H1 (cell line): ENCODE results near the gene GPR160. TPM values are rescaled to one million over a fixed set of nuclear protein-coding genes. Genes with fewer than 3 reads are reported as not detected.
"Not testable (repeated sequence)": the region's sequence is repeated elsewhere in the genome, so short reads cannot be mapped to it uniquely, and the experiment has no call there.

ENCODE experiments used
- CTCF ChIA-PET: fragments of 300-600 bp; sonication (Branson Sonifier 250); formaldehyde crosslinking; loops from one replicate; lab custom pipeline; 2021; ENCODE audit not compliant: partially characterized antibody; lab: Charles Lee
- POLR2A ChIA-PET: fragments of 300-600 bp; sonication (Branson Sonifier 250); formaldehyde crosslinking; loops from one replicate; lab custom pipeline; 2021; ENCODE audit warnings: inconsistent platforms; ENCODE audit not compliant: partially characterized antibody; lab: Charles Lee
- DNase-seq, 2 experiments: peaks; one replicate each; pipeline versions ENCODE4 v3.0.0 to v3.0.0-alpha.2; 2010 to 2022; ENCODE audit warnings: low spot score in 2 of 2, low read depth in 1 of 2, mixed read lengths in 1 of 2
- FAIRE-seq: peaks from 2 replicates; lab custom pipeline; 2011; peaks lifted over from hg19 to GRCh38; lab: Jason Lieb, UNC
- H2AFZ ChIP-seq: 2 replicates; pipeline ENCODE4 v1.8.1; 2012; ENCODE audit warnings: low read length, inconsistent platforms
- H2AK5ac ChIP-seq: 2 replicates; pipeline ENCODE4 v1.6.1; 2013; ENCODE audit warnings: low read depth, low read length
- H2BK120ac ChIP-seq: replicated peaks from 2 replicates; pipeline ENCODE3; 2013; ENCODE audit warnings: low read depth, low read length, inconsistent platforms
- H2BK12ac ChIP-seq: 2 replicates; pipeline ENCODE4 v1.6.1; 2013; ENCODE audit warnings: low read depth, low read length
- H2BK15ac ChIP-seq: 2 replicates; pipeline ENCODE4 v1.6.1; 2013; ENCODE audit warnings: low read length
- H2BK20ac ChIP-seq: 2 replicates; pipeline ENCODE4 v1.6.1; 2013; ENCODE audit warnings: low read length
- H2BK5ac ChIP-seq: 2 replicates; pipeline ENCODE4 v1.6.1; 2013; ENCODE audit warnings: low read depth, low read length
- H3K14ac ChIP-seq: 2 replicates; pipeline ENCODE4 v1.6.1; 2013; ENCODE audit warnings: inconsistent platforms; ENCODE audit not compliant: insufficient read length
- H3K18ac ChIP-seq: 2 replicates; pipeline ENCODE4 v1.6.1; 2013; ENCODE audit warnings: low read length; ENCODE audit errors: extremely low read depth
- H3K23ac ChIP-seq: 2 replicates; pipeline ENCODE4 v1.6.1; 2013; ENCODE audit warnings: inconsistent platforms; ENCODE audit not compliant: insufficient read length
- H3K23me2 ChIP-seq: 2 replicates; pipeline ENCODE4 v1.6.1; 2013; ENCODE audit warnings: low read depth, low read length
- H3K27ac ChIP-seq: 2 replicates; pipeline ENCODE4 v1.6.1; 2011; ENCODE audit warnings: low read depth, low read length, inconsistent platforms
- H3K27me3 ChIP-seq, 4 experiments: replicated peaks in 1 of 4; 1 replicate in 1 of 4; 2 replicates in 3 of 4; pipeline versions ENCODE4 v1.6.1 to v1.8.1; 2011 to 2013; ENCODE audit warnings: low read length in 3 of 4, mild to moderate bottlenecking in 3 of 4, inconsistent platforms in 2 of 4, mixed read lengths in 2 of 4, moderate library complexity in 1 of 4; ENCODE audit not compliant: control insufficient read depth in 3 of 4, insufficient read depth in 3 of 4; ENCODE audit errors: extremely low read depth in 1 of 4
- H3K36me3 ChIP-seq, 4 experiments: 2 replicates each; pipeline versions ENCODE4 v1.6.1 to v1.8.1; 2011 to 2013; ENCODE audit warnings: mild to moderate bottlenecking in 4 of 4, low read length in 3 of 4, moderate library complexity in 2 of 4, control low read depth in 1 of 4, inconsistent platforms in 1 of 4; ENCODE audit not compliant: insufficient read depth in 4 of 4, control insufficient read depth in 2 of 4
- H3K4ac ChIP-seq: replicated peaks from 2 replicates; pipeline ENCODE3; 2013; ENCODE audit warnings: low read length, low read depth, mixed read lengths, inconsistent platforms; ENCODE audit not compliant: insufficient read length
- H3K4me1 ChIP-seq, 4 experiments: replicated peaks in 1 of 4; 1 replicate in 1 of 4; 2 replicates in 3 of 4; pipeline versions ENCODE4 v1.6.1 to v1.8.1; 2011 to 2013; ENCODE audit warnings: low read length in 3 of 4, inconsistent platforms in 2 of 4, mixed read lengths in 1 of 4; ENCODE audit not compliant: insufficient read depth in 4 of 4, control insufficient read depth in 3 of 4
- H3K4me2 ChIP-seq, 2 experiments: 2 replicates each; pipeline versions ENCODE4 v1.6.1 to v1.8.1; 2011 to 2013; ENCODE audit warnings: low read depth in 2 of 2, low read length in 2 of 2, control low read depth in 1 of 2, inconsistent platforms in 1 of 2, mild to moderate bottlenecking in 1 of 2; ENCODE audit not compliant: insufficient read depth in 1 of 2
- H3K4me3 ChIP-seq, 4 experiments: fragments of 200-600, 300-600 bp in 1 of 4; sonication (generic), shearing (Covaris generic), sonication (Bioruptor Twin) in 1 of 4; 2 replicates each; pipeline versions ENCODE4 v1.5.1 to v1.8.1; 2011 to 2016; ENCODE audit warnings: low read length in 4 of 4, low read depth in 3 of 4, control low read depth in 2 of 4, inconsistent platforms in 2 of 4, mild to moderate bottlenecking in 2 of 4, mixed read lengths in 1 of 4, moderate library complexity in 1 of 4; ENCODE audit not compliant: insufficient read depth in 2 of 4; ENCODE audit errors: extremely low read depth in 1 of 4
- H3K56ac ChIP-seq: replicated peaks from 2 replicates; pipeline ENCODE3; 2013; ENCODE audit warnings: low read depth, mild to moderate bottlenecking, mixed read lengths, low read length, inconsistent platforms; ENCODE audit not compliant: insufficient read length
- H3K79me1 ChIP-seq: 2 replicates; pipeline ENCODE4 v1.6.1; 2013; ENCODE audit warnings: low read depth, low read length, control low read depth
- H3K79me2 ChIP-seq, 2 experiments: 2 replicates each; pipeline versions ENCODE4 v1.6.1 to v1.8.1; 2012 to 2013; ENCODE audit warnings: low read length in 2 of 2, mild to moderate bottlenecking in 2 of 2, inconsistent platforms in 1 of 2; ENCODE audit not compliant: insufficient read depth in 2 of 2, control insufficient read depth in 1 of 2
- H3K9ac ChIP-seq, 4 experiments: replicated peaks in 1 of 4; 1 replicate in 1 of 4; 2 replicates in 3 of 4; pipeline versions ENCODE4 v1.6.1 to v1.8.1; 2011 to 2013; ENCODE audit warnings: low read depth in 3 of 4, low read length in 3 of 4, control low read depth in 2 of 4, mild to moderate bottlenecking in 2 of 4, moderate library complexity in 2 of 4, inconsistent platforms in 1 of 4; ENCODE audit errors: extremely low read depth in 1 of 4
- H3K9me3 ChIP-seq, 2 experiments: 2 replicates each; pipeline versions ENCODE4 v1.6.1 to v1.8.1; 2012 to 2013; ENCODE audit warnings: mild to moderate bottlenecking in 2 of 2, moderate library complexity in 2 of 2, control low read depth in 1 of 2, inconsistent platforms in 1 of 2, low read depth in 1 of 2, low read length in 1 of 2, mixed read lengths in 1 of 2; ENCODE audit not compliant: insufficient read depth in 2 of 2
- H4K20me1 ChIP-seq, 2 experiments: replicated peaks in 1 of 2; 2 replicates each; pipeline versions ENCODE3 to v1.8.1; 2011 to 2013; ENCODE audit warnings: inconsistent platforms in 2 of 2, low read length in 2 of 2, mild to moderate bottlenecking in 1 of 2; ENCODE audit not compliant: insufficient read depth in 2 of 2, control insufficient read depth in 1 of 2
- H4K5ac ChIP-seq: 2 replicates; pipeline ENCODE4 v1.6.1; 2013; ENCODE audit warnings: low read length, low read depth, mixed read lengths, inconsistent platforms; ENCODE audit not compliant: insufficient read length
- H4K8ac ChIP-seq: 2 replicates; pipeline ENCODE4 v1.8.0; 2013; ENCODE audit warnings: mild to moderate bottlenecking, moderate library complexity, low read length, inconsistent platforms; ENCODE audit not compliant: insufficient read depth; ENCODE audit errors: extremely low read depth
- H4K91ac ChIP-seq: replicated peaks from 2 replicates; pipeline ENCODE3; 2013; ENCODE audit warnings: low read length, mixed read lengths, inconsistent platforms; ENCODE audit not compliant: insufficient read length
- WGBS, 2 experiments: shearing (Covaris generic) in 1 of 2; methylation state at CpG; one replicate each; pipeline versions ENCODE4 v1.1.6 to v1.1.7; 2013 to 2015; ENCODE audit warnings: low lambda C conversion rate in 2 of 2, mixed read lengths in 2 of 2, inconsistent platforms in 1 of 2, low coverage in 1 of 2, missing lambda C conversion rate in 1 of 2; ENCODE audit not compliant: insufficient replicate concordance in 2 of 2, insufficient coverage in 1 of 2, insufficient read length in 1 of 2; ENCODE audit errors: extremely low coverage in 1 of 2, missing lambda C conversion rate in 1 of 2; 5-methylcytosine and 5-hydroxymethylcytosine counted together
- polyA plus RNA-seq, 7 experiments: library from polyadenylated mRNA; depleted of rRNA in 3 of 7; stranded (reverse) in 5 of 7; unstranded in 2 of 7; fragments of >200 nt in 5 of 7; fragments of 200-250 nt in 2 of 7; gene quantifications; 1 replicate in 5 of 7; 2 replicates in 1 of 7; 4 replicates in 1 of 7; pipeline versions ENCODE4 v1.2.1 to v1.2.3, GENCODE V29; 2011 to 2013; ENCODE audit warnings: missing spikeins in 2 of 7, mixed read lengths in 2 of 7
- total RNA-seq: library from RNA; stranded (reverse); fragmentation: NEBNext Ultra II Directional; extraction: Animal tissue kit (Norgen Biotek cat#: 25700); gene quantifications from 2 replicates; pipeline ENCODE4 v1.2.1, GENCODE V29; 2021

Gene GPR160
- total and polyA plus RNA-seq, 2 of the 8 experiments (the other 6 are each of a cell fraction or from before 2014, with no cell fraction given), result 14.3 to 16.6 TPM

DNA sequence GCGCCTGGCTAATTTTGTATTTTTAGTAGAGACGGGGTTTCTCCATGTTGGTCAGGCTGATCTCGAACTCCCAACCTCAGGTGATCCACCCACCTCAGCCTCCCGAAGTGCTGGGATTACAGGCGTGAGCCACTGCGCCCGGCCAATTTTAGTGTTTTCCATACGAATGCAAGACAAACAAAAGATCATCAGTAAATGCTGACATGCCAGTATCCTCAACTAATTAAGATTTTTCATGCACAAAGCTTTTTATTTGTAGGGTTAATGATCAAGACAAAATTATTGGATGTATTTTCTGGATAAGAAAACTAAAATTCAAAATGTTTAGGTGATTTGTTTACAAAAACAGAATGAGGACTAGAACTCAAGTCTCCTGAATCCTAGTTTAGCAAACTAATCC, 76.4 kb downstream of the GPR160 start:
- H2BK12ac ChIP-seq, H3K79me2 ChIP-seq, H3K14ac ChIP-seq, H4K8ac ChIP-seq, H3K4me2 ChIP-seq, H3K4ac ChIP-seq, H3K23me2 ChIP-seq, H2AFZ ChIP-seq, H3K79me1 ChIP-seq, H2BK120ac ChIP-seq, H3K18ac ChIP-seq, H3K9ac ChIP-seq, H3K27ac ChIP-seq, H3K4me3 ChIP-seq, H4K20me1 ChIP-seq, H4K91ac ChIP-seq, H3K56ac ChIP-seq, H2BK15ac ChIP-seq, CTCF ChIA-PET, H4K5ac ChIP-seq, H3K23ac ChIP-seq, POLR2A ChIA-PET, H3K4me1 ChIP-seq, FAIRE-seq, H2AK5ac ChIP-seq, H3K27me3 ChIP-seq, H2BK5ac ChIP-seq, DNase-seq, H2BK20ac ChIP-seq, H3K9me3 ChIP-seq: not testable (repeated sequence)
- peaks cover 0 to 42% (median 5%) of the 10 kb centered on the region in 4 experiments; a peak in 5 of 8 replicates for H3K36me3 ChIP-seq
- WGBS, 2 experiments, result 88% methylated on average over 7 of the region's 8 CpGs; no CpG with 5 or more reads in 1 of the 2 experiments
